CD14-positive monocyte (primary cell): ENCODE measurements around the gene MTMR10. TPM values are rescaled to one million over a fixed set of nuclear protein-coding genes. Genes with fewer than 3 reads are reported as not detected.
A peak's percentile ranks its signal among the peaks of the same experiment; 100 is the strongest.

Source experiments
- DNase-seq, 3 donors: peaks; one replicate each; pipeline ENCODE4 v3.0.0-alpha.2; 2011 to 2022
- H2AFZ ChIP-seq: 2 replicates; pipeline ENCODE4 v1.6.0; 2012; ENCODE audit warnings: mild to moderate bottlenecking, low read depth, low read length, inconsistent platforms; ENCODE audit not compliant: insufficient read depth, poor library complexity, severe bottlenecking
- H3K27ac ChIP-seq, 2 donors: 1 replicate in 1 of 2; 2 replicates in 1 of 2; pipeline ENCODE4 v1.5.1; 2012 to 2013; ENCODE audit warnings: low read length in 2 of 2, control low read depth in 1 of 2, inconsistent platforms in 1 of 2, low read depth in 1 of 2, mild to moderate bottlenecking in 1 of 2
- H3K27me3 ChIP-seq, 2 donors: one replicate each; pipeline versions ENCODE4 v1.6.0 to v1.6.1; 2011 to 2013; ENCODE audit warnings: low read length in 2 of 2; ENCODE audit not compliant: control insufficient read depth in 2 of 2, insufficient read depth in 2 of 2
- H3K36me3 ChIP-seq, 2 donors: replicated peaks in 1 of 2; 1 replicate in 1 of 2; 2 replicates in 1 of 2; pipeline versions ENCODE4 v1.5.1 to v1.6.1; 2012 to 2013; ENCODE audit warnings: low read length in 2 of 2, control low read depth in 1 of 2, inconsistent platforms in 1 of 2, mild to moderate bottlenecking in 1 of 2; ENCODE audit not compliant: insufficient read depth in 2 of 2, control insufficient read depth in 1 of 2
- H3K4me1 ChIP-seq, 2 donors: 1 replicate in 1 of 2; 2 replicates in 1 of 2; pipeline versions ENCODE4 v1.5.1 to v1.6.1; 2012 to 2013; ENCODE audit warnings: low read length in 2 of 2, control low read depth in 1 of 2, inconsistent platforms in 1 of 2, mild to moderate bottlenecking in 1 of 2, moderate library complexity in 1 of 2; ENCODE audit not compliant: insufficient read depth in 2 of 2, control insufficient read depth in 1 of 2
- H3K4me2 ChIP-seq: replicated peaks from 2 replicates; pipeline ENCODE3; 2012; ENCODE audit warnings: low read length, moderate library complexity, mild to moderate bottlenecking; ENCODE audit not compliant: poor library complexity, severe bottlenecking; ENCODE audit errors: extremely low read depth
- H3K4me3 ChIP-seq, 3 experiments: fragments of 200-600 bp in 1 of 3; sonication (generic) in 1 of 3; replicated peaks in 1 of 3; 1 replicate in 2 of 3; 2 replicates in 1 of 3; pipeline ENCODE4 v1.5.1; 2011 to 2013; ENCODE audit warnings: low read length in 3 of 3, mild to moderate bottlenecking in 3 of 3, control low read depth in 2 of 3, low read depth in 2 of 3, inconsistent platforms in 1 of 3, moderate library complexity in 1 of 3
- H3K79me2 ChIP-seq: 2 replicates; pipeline ENCODE4 v1.6.0; 2012; ENCODE audit warnings: mild to moderate bottlenecking, control low read depth, inconsistent platforms, low read length, moderate library complexity; ENCODE audit not compliant: insufficient read depth
- H3K9ac ChIP-seq: 2 replicates; pipeline ENCODE4 v1.6.0; 2017; ENCODE audit warnings: low read length, mild to moderate bottlenecking; ENCODE audit not compliant: insufficient read depth, poor library complexity, severe bottlenecking
- H3K9me3 ChIP-seq, 2 donors: replicated peaks in 1 of 2; 1 replicate in 1 of 2; 2 replicates in 1 of 2; pipeline versions ENCODE4 v1.5.1 to v1.6.1; 2012 to 2013; ENCODE audit warnings: low read length in 2 of 2, control low read depth in 1 of 2; ENCODE audit not compliant: control insufficient read depth in 1 of 2, insufficient read depth in 1 of 2
- H4K20me1 ChIP-seq: 2 replicates; pipeline ENCODE4 v1.6.0; 2012; ENCODE audit warnings: mild to moderate bottlenecking, low read length, control low read depth, moderate library complexity; ENCODE audit not compliant: insufficient read depth
- H3K27ac Mint-ChIP-seq, 7 donors: one replicate each; pipeline ENCODE4 v1.8.0; 2020; ENCODE audit warnings: mild to moderate bottlenecking in 7 of 7, mixed read lengths in 7 of 7, moderate library complexity in 6 of 7, inconsistent platforms in 2 of 7
- H3K27me3 Mint-ChIP-seq, 3 donors: one replicate each; pipeline ENCODE4 v1.8.0; 2021 to 2022; ENCODE audit warnings: low read depth in 3 of 3, mild to moderate bottlenecking in 3 of 3, mixed read lengths in 3 of 3, moderate library complexity in 3 of 3, inconsistent platforms in 1 of 3
- H3K36me3 Mint-ChIP-seq, 2 donors: one replicate each; pipeline ENCODE4 v1.8.0; 2020; ENCODE audit warnings: mixed read lengths in 2 of 2, inconsistent platforms in 1 of 2, mild to moderate bottlenecking in 1 of 2
- H3K4me1 Mint-ChIP-seq: one replicate; pipeline ENCODE4 v1.8.0; 2020; ENCODE audit warnings: mild to moderate bottlenecking, mixed read lengths
- H3K4me3 Mint-ChIP-seq, 2 donors: one replicate each; pipeline ENCODE4 v1.8.0; 2020; ENCODE audit warnings: mild to moderate bottlenecking in 2 of 2, mixed read lengths in 2 of 2, moderate library complexity in 1 of 2
- H3K9me3 Mint-ChIP-seq, 7 donors: one replicate each; pipeline ENCODE4 v1.8.0; 2020 to 2022; ENCODE audit warnings: mixed read lengths in 7 of 7, mild to moderate bottlenecking in 6 of 7, moderate library complexity in 6 of 7, inconsistent platforms in 2 of 7
- CTCF ChIP-seq: fragments of 200-600 bp; IDR thresholded peaks from one replicate; pipeline ENCODE4 v1.8.0; 2022; ENCODE audit warnings: antibody characterized with exemption, mild to moderate bottlenecking
- WGBS: methylation state at CpG from one replicate; pipeline ENCODE4 v1.1.5; 2013; ENCODE audit warnings: missing lambda C conversion rate; ENCODE audit not compliant: insufficient coverage; 5-methylcytosine and 5-hydroxymethylcytosine counted together
- intact Hi-C, 2 donors: fragments of 100-400 bp; cut with micrococcal nuclease; formaldehyde crosslinking; loops; one replicate each; pipeline versions ENCODE4 v1.15.0 to v1.15.1; 2023
- polyA minus RNA-seq: library from RNA; depleted of rRNA, polyadenylated mRNA; stranded (reverse); fragments of >200 nt; gene quantifications from 2 replicates; pipeline ENCODE4 v1.2.3, GENCODE V29; 2012
- polyA plus RNA-seq, 3 donors: library from polyadenylated mRNA; depleted of rRNA in 1 of 3; unstranded in 2 of 3; stranded (reverse) in 1 of 3; fragments of 300-500 nt in 2 of 3; fragments of >200 nt in 1 of 3; fragmentation: Illumina TruSeq in 2 of 3; gene quantifications; 1 replicate in 2 of 3; 2 replicates in 1 of 3; pipeline ENCODE4 v1.2.3, GENCODE V29; 2012 to 2021
- total RNA-seq, 12 experiments: library from RNA in 1 of 12; stranded (reverse) in 1 of 12; fragments of 120-200 nt in 1 of 12; gene quantifications; one replicate each; pipeline ENCODE4 v1.2.4 and lab custom pipeline; 2013 to 2026; ENCODE audit warnings: mixed read lengths in 6 of 12, inconsistent platforms in 1 of 12

The MTMR10 gene
- total RNA-seq (2013): 51.7 TPM
- polyA plus RNA-seq: 10 to 100 TPM in 2 of 3 donors, 1 to 10 TPM in 1; 8.7 to 23.3 (median 15.9) TPM
- polyA minus RNA-seq: 30.5 and 33.5 TPM in 2 replicates
- 49.1 to 202 (median 143) reads per million in 11 experiments for total RNA-seq (lab: John Stamatoyannopoulos, UW)

- intact Hi-C loops: loop anchor here in 1 of 2 donors (5.0 to 10.0 kb wide), 2 partner anchors 53 to 336 kb away; partner anchors contain the start of gene KLF13
- H3K4me3 Mint-ChIP-seq: peak within 1 kb of the TSS; percentile 93
- peaks cover 38% of the 10 kb centered on the region for H4K20me1 ChIP-seq
- peak within 1 kb of the TSS; percentile 84 for H2AFZ ChIP-seq
- peaks cover 0 to 3% (median 2%) of the 10 kb centered on the region in 3 donors for H3K27me3 Mint-ChIP-seq
- H3K9ac ChIP-seq: peak within 1 kb of the TSS; percentile 99
- peak within 1 kb of the TSS; percentile 96 to 98 (median 97) for H3K27ac Mint-ChIP-seq
- TF ChIP-seq CTCF: no peak
- H3K4me1 Mint-ChIP-seq: peaks cover 22% of the 10 kb centered on the region
- H3K36me3 ChIP-seq: peaks cover 13 to 19% of the 10 kb centered on the region in 2 donors
- H3K4me3 ChIP-seq: peak within 1 kb of the TSS; percentile 87 to 100 (median 99)
- no peaks in the 10 kb centered on the region for H3K9me3 ChIP-seq
- WGBS: under 1% methylated on average over 109 of the region's 114 CpGs
- peak; percentile 72 to 77 (median 73) for DNase-seq
- peaks cover 0 to 2% (median 1%) of the 10 kb centered on the region in 7 donors for H3K9me3 Mint-ChIP-seq
- H3K36me3 Mint-ChIP-seq: peaks cover 14 to 19% of the 10 kb centered on the region in 2 donors
- no peaks in the 10 kb centered on the region for H3K27me3 ChIP-seq
- peak within 1 kb of the TSS; percentile 93 for H3K4me2 ChIP-seq
- peak within 1 kb of the TSS; percentile 98 to 99 for H3K27ac ChIP-seq
- H3K4me1 ChIP-seq: peaks cover 15 to 28% of the 10 kb centered on the region in 2 donors
- peaks cover 46% of the 10 kb centered on the region for H3K79me2 ChIP-seq
Measured at GRCh38 chr15:30991255-30992235, at the start of gene MTMR10. MTMR10 (minus strand) TSS chr15:30991628; CDS start chr15:30991506, 122 bp downstream.

- H3K9ac ChIP-seq: no peak overlapping the region
- no peaks in the 10 kb centered on the region for H3K36me3 ChIP-seq
- no peak for DNase-seq
- no peaks in the 10 kb centered on the region for H3K4me1 Mint-ChIP-seq
- H3K27me3 ChIP-seq: no peaks in the 10 kb centered on the region
- WGBS: 100% methylated on average over 3 of the region's 8 CpGs
- peak overlapping the region in 1 of 7 donors; percentile 10 for H3K27ac Mint-ChIP-seq
- no peak overlapping the region for H2AFZ ChIP-seq
- H3K4me3 ChIP-seq: no peak overlapping the region
- no peak for TF ChIP-seq CTCF
- H3K36me3 Mint-ChIP-seq: no peaks in the 10 kb centered on the region
- H3K9me3 Mint-ChIP-seq: peaks cover 0 to 1% (median 0%) of the 10 kb centered on the region in 7 donors
- no peaks in the 10 kb centered on the region for H4K20me1 ChIP-seq
- no peaks in the 10 kb centered on the region for H3K4me1 ChIP-seq
- no peak overlapping the region for H3K4me3 Mint-ChIP-seq
- H3K27ac ChIP-seq: no peak overlapping the region
- peaks cover 0 to 3% (median 1%) of the 10 kb centered on the region in 3 donors for H3K27me3 Mint-ChIP-seq
- H3K9me3 ChIP-seq: no peaks in the 10 kb centered on the region
- H3K79me2 ChIP-seq: no peaks in the 10 kb centered on the region
- intact Hi-C loops: loop anchor here in 1 of 2 donors (10.0 kb wide), 1 partner anchor 46 kb away; the partner anchor contains the start of gene MTMR10
- no peak overlapping the region for H3K4me2 ChIP-seq
Measured at GRCh38 chr15:31040611-31041010, 49.2 kb upstream of the MTMR10 start.
